K562 (cell line): Measurements from ENCODE around the gene MGAT4B. TPM values are rescaled to one million over a fixed set of nuclear protein-coding genes. Genes with fewer than 3 reads are reported as not detected.

Source experiments
- FOSL1 ChIP-seq: fragments of 200-800 bp; sonication (Bioruptor generic); conservative IDR thresholded peaks from 2 replicates; pipeline ENCODE4 v1.6.1; 2016; ENCODE audit warnings: missing genetic modification characterization, missing compliant biosample characterization
- FOXK1 ChIP-seq: sonication (generic); formaldehyde crosslinking; IDR thresholded peaks from 2 replicates; pipeline ENCODE4 v1.8.0; 2022; ENCODE audit warnings: missing genetic modification reagents, mild to moderate bottlenecking, borderline replicate concordance
- HMGXB4 ChIP-seq: sonication (generic); formaldehyde crosslinking; IDR thresholded peaks from 2 replicates; pipeline ENCODE4 v1.8.1; 2023; ENCODE audit warnings: mild to moderate bottlenecking, missing genetic modification reagents
- HSF4 ChIP-seq: fragments of 250-450 bp; sonication (Bioruptor Pico); IDR thresholded peaks from 2 replicates; pipeline ENCODE4 v2.1.2; 2022; ENCODE audit warnings: mild to moderate bottlenecking, moderate library complexity, borderline replicate concordance
- MYBL2 ChIP-seq, 2 experiments: fragments of 450-650 bp in 1 of 2; sonication (generic) in 1 of 2; formaldehyde crosslinking in 1 of 2; IDR thresholded peaks; 2 replicates each; pipeline versions ENCODE4 v1.6.1 to v1.8.1; 2017 to 2022; ENCODE audit warnings: borderline replicate concordance in 1 of 2, inconsistent platforms in 1 of 2, low read depth in 1 of 2, mild to moderate bottlenecking in 1 of 2, missing genetic modification reagents in 1 of 2, moderate library complexity in 1 of 2
- NCOA2 ChIP-seq, 2 experiments: fragments of 450-650 bp; IDR thresholded peaks; 2 replicates each; pipeline ENCODE4 v1.6.1; 2018; ENCODE audit warnings: mild to moderate bottlenecking in 2 of 2, moderate library complexity in 1 of 2; ENCODE audit not compliant: partially characterized antibody in 2 of 2
- PCBP1 ChIP-seq: fragments of 200-400 bp; formaldehyde crosslinking; IDR thresholded peaks from 2 replicates; pipeline ENCODE4 v1.6.1; 2018; ENCODE audit warnings: mild to moderate bottlenecking, low read depth, low read length; ENCODE audit not compliant: poor library complexity, severe bottlenecking
- PHF20 ChIP-seq: fragments of 450-650 bp; IDR thresholded peaks from 2 replicates; pipeline ENCODE4 v1.6.1; 2018; ENCODE audit not compliant: partially characterized antibody
- PHF21A ChIP-seq: fragments of 450-650 bp; IDR thresholded peaks from 2 replicates; pipeline ENCODE4 v1.6.1; 2017; ENCODE audit warnings: low read depth, borderline replicate concordance
- SLC30A9 ChIP-seq: fragments of 250-450 bp; sonication (Bioruptor Pico); IDR thresholded peaks from 2 replicates; pipeline ENCODE4 v1.8.0; 2022; ENCODE audit warnings: mild to moderate bottlenecking, moderate library complexity
- TEAD4 ChIP-seq, 2 experiments: sonication (generic) in 1 of 2; formaldehyde crosslinking in 1 of 2; IDR thresholded peaks; 2 replicates each; pipeline versions ENCODE4 v1.6.1 to v1.8.0; 2012 to 2022; ENCODE audit warnings: borderline replicate concordance in 1 of 2, inconsistent platforms in 1 of 2, low read length in 1 of 2, mild to moderate bottlenecking in 1 of 2, missing genetic modification reagents in 1 of 2
- ZBTB17 ChIP-seq: fragments of 450-650 bp; formaldehyde crosslinking; IDR thresholded peaks from 2 replicates; pipeline ENCODE4 v1.4.0; 2020; ENCODE audit warnings: mild to moderate bottlenecking
- ZNF146 ChIP-seq: IDR thresholded peaks from one replicate; pipeline ENCODE4 v1.6.1; 2018; ENCODE audit warnings: missing compliant biosample characterization; ENCODE audit not compliant: unreplicated experiment
- ZNF311 ChIP-seq: fragments of 250-450 bp; sonication (Bioruptor Pico); IDR thresholded peaks from 2 replicates; pipeline ENCODE4 v1.4.0; 2020; ENCODE audit warnings: mild to moderate bottlenecking, moderate library complexity
- ZNF408 ChIP-seq: fragments of 250-450 bp; sonication (Bioruptor Pico); IDR thresholded peaks from 2 replicates; pipeline ENCODE4 v1.4.0; 2020; ENCODE audit warnings: low read depth, mild to moderate bottlenecking, moderate library complexity
- ZNF445 ChIP-seq: fragments of 250-450 bp; sonication (Bioruptor Pico); IDR thresholded peaks from 2 replicates; pipeline ENCODE4 v1.4.0; 2020; ENCODE audit warnings: low read depth, mild to moderate bottlenecking, moderate library complexity
- ZNF551 ChIP-seq: fragments of 250-450 bp; sonication (Bioruptor Pico); IDR thresholded peaks from 2 replicates; pipeline ENCODE4 v1.5.0; 2021; ENCODE audit warnings: mild to moderate bottlenecking, moderate library complexity
- ZNF586 ChIP-seq: fragments of 450-650 bp; formaldehyde crosslinking; conservative IDR thresholded peaks from 2 replicates; pipeline ENCODE4 v1.4.0; 2020; ENCODE audit warnings: mild to moderate bottlenecking, moderate library complexity
- ZNF717 ChIP-seq: fragments of 250-450 bp; sonication (Bioruptor Pico); IDR thresholded peaks from 2 replicates; pipeline ENCODE4 v1.5.0; 2021
- polyA plus RNA-seq, 8 experiments: library from polyadenylated mRNA; depleted of rRNA in 4 of 8; stranded (reverse) in 5 of 8; unstranded in 3 of 8; fragments of >200 nt; fragmentation: Nextera tagmentation in 2 of 8; fragmentation: Illumina TruSeq in 1 of 8; extraction: Ambion mirVana in 2 of 8; extraction: Trizol in 1 of 8; gene quantifications; 2 replicates each; pipeline versions ENCODE4 v1.2.1 to v1.2.3, GENCODE V29; 2011 to 2014; ENCODE audit warnings: inconsistent platforms in 1 of 8, missing spikeins in 1 of 8
- total RNA-seq, 7 experiments: library from RNA; depleted of rRNA in 6 of 7; stranded (reverse); fragments of >200 nt in 6 of 7; fragmentation: Illumina TruSeq in 2 of 7; extraction: Trizol in 2 of 7; gene quantifications; 2 replicates each; pipeline versions ENCODE4 v1.2.1 to v1.2.3, GENCODE V29; 2011 to 2021; ENCODE audit warnings: low replicate concordance in 1 of 7
- TF ChIP-seq, protein P1 (sequence below): fragments of 450-650 bp; IDR thresholded peaks from 2 replicates; pipeline ENCODE4 v1.7.1; 2018; ENCODE audit warnings: mild to moderate bottlenecking, low read depth; ENCODE audit not compliant: partially characterized antibody
- TF ChIP-seq, protein P2 (sequence below): fragments of 250-450 bp; sonication (Bioruptor Pico); IDR thresholded peaks from 2 replicates; pipeline ENCODE4 v1.9.0; 2021; ENCODE audit warnings: mild to moderate bottlenecking, inconsistent platforms

The MGAT4B gene
- total and polyA plus RNA-seq, 9 of the 15 experiments (the other 6 are each of a cell fraction or from before 2014, with no cell fraction given), result 0.34 to 133 (median 75.4) TPM

DNA sequence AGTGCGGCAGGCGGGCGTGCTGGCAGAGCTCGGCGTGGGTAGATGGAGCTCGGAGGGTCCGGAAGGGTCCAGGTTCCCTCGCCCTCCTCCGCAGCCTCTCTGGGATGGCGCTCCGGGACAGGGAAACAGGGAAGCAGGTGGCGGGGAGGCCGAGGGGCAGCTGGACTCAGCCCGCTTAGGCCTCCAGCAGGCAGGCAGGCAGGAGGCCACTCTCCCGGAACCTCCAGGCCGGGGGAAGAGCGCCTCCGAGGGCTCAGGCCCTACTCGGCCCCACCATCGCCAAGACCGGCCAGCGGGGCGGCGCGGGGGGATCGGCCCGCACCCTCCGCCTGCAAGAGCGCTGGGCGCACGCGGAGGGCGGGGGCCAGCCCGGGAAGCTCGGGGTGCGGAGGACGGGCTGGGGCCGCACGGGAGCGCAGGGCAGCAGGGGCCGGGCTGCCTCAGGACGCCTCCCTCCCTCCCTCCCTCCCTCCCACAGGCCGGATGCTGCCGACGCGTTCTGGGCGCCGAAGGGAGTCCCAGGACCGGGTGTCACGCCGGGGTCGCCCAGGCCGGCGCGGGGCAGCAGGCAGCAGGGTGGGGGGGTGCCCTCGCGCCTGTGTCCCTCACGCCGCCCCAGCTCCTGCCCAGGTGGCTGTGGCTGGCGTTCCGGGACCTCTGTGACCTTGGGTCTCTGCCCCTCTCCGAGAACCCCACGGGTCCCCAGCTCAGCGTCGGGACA, 977 bp downstream of the MGAT4B start (continued):
- TF ChIP-seq FOSL1, result no peak
- no peak for TF ChIP-seq SLC30A9 (CRISPR knock-in tag)
- no peak for TF ChIP-seq MYBL2 (IDR thresholded peaks at IDR 0.05; ENCODE audit: low read depth)
- no peak for TF ChIP-seq MYBL2 (CRISPR knock-in tag; IDR thresholded peaks at IDR 0.05; ENCODE audit: borderline replicate concordance)
- TF ChIP-seq, protein P1, sequence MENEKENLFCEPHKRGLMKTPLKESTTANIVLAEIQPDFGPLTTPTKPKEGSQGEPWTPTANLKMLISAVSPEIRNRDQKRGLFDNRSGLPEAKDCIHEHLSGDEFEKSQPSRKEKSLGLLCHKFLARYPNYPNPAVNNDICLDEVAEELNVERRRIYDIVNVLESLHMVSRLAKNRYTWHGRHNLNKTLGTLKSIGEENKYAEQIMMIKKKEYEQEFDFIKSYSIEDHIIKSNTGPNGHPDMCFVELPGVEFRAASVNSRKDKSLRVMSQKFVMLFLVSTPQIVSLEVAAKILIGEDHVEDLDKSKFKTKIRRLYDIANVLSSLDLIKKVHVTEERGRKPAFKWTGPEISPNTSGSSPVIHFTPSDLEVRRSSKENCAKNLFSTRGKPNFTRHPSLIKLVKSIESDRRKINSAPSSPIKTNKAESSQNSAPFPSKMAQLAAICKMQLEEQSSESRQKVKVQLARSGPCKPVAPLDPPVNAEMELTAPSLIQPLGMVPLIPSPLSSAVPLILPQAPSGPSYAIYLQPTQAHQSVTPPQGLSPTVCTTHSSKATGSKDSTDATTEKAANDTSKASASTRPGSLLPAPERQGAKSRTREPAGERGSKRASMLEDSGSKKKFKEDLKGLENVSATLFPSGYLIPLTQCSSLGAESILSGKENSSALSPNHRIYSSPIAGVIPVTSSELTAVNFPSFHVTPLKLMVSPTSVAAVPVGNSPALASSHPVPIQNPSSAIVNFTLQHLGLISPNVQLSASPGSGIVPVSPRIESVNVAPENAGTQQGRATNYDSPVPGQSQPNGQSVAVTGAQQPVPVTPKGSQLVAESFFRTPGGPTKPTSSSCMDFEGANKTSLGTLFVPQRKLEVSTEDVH, result no peak
- no peak for TF ChIP-seq HMGXB4 (CRISPR knock-in tag)
- no peak for TF ChIP-seq PHF20
- TF ChIP-seq PCBP1, result no peak
- no peak for TF ChIP-seq TEAD4 (IDR thresholded peaks at IDR 0.05; ENCODE audit: low read length)
- TF ChIP-seq TEAD4 (CRISPR knock-in tag; IDR thresholded peaks at IDR 0.05; ENCODE audit: borderline replicate concordance), result no peak
- no peak for TF ChIP-seq ZNF408 (CRISPR knock-in tag)
- no peak for TF ChIP-seq NCOA2 (IDR thresholded peaks at IDR 0.05; ENCODE audit: partially characterized antibody in 2 of 2)
- TF ChIP-seq ZNF551 (CRISPR knock-in tag), result no peak
- TF ChIP-seq ZNF586 (CRISPR knock-in tag), result no peak
- TF ChIP-seq, protein P2, sequence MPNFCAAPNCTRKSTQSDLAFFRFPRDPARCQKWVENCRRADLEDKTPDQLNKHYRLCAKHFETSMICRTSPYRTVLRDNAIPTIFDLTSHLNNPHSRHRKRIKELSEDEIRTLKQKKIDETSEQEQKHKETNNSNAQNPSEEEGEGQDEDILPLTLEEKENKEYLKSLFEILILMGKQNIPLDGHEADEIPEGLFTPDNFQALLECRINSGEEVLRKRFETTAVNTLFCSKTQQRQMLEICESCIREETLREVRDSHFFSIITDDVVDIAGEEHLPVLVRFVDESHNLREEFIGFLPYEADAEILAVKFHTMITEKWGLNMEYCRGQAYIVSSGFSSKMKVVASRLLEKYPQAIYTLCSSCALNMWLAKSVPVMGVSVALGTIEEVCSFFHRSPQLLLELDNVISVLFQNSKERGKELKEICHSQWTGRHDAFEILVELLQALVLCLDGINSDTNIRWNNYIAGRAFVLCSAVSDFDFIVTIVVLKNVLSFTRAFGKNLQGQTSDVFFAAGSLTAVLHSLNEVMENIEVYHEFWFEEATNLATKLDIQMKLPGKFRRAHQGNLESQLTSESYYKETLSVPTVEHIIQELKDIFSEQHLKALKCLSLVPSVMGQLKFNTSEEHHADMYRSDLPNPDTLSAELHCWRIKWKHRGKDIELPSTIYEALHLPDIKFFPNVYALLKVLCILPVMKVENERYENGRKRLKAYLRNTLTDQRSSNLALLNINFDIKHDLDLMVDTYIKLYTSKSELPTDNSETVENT (CRISPR knock-in tag), result no peak
- TF ChIP-seq HSF4 (CRISPR knock-in tag), result no peak
- TF ChIP-seq ZNF445 (CRISPR knock-in tag), result no peak
- no peak for TF ChIP-seq ZNF146 (CRISPR knock-in tag)
- TF ChIP-seq ZNF717, result no peak
- TF ChIP-seq ZBTB17 (CRISPR knock-in tag), result no peak
- no peak for TF ChIP-seq PHF21A
- no peak; the same call in 1 of the 2 replicates for TF ChIP-seq FOXK1
- TF ChIP-seq ZNF311 (CRISPR knock-in tag), result no peak
